Stomach (tissue), 4 donors: ENCODE results near the gene FXYD7.

Experiments used
- CTCF ChIP-seq, 7 experiments: fragments of 450-650 bp in 4 of 7; fragments of 200-600 bp in 3 of 7; sonication (generic) in 3 of 7; IDR thresholded peaks; one replicate each; pipeline ENCODE4 v1.5.1; 2016 to 2019; ENCODE audit warnings: antibody characterized with exemption in 7 of 7, control low read depth in 2 of 7, mild to moderate bottlenecking in 1 of 7
- EP300 ChIP-seq: sonication (generic); formaldehyde crosslinking; IDR thresholded peaks from one replicate; pipeline ENCODE4 v1.6.1; 2017; ENCODE audit warnings: antibody characterized with exemption
- POLR2A ChIP-seq, 4 donors: fragments of 450-650 bp; IDR thresholded peaks; one replicate each; pipeline ENCODE4 v1.6.1; 2016; ENCODE audit warnings: antibody characterized with exemption in 4 of 4, control low read depth in 2 of 4, mild to moderate bottlenecking in 1 of 4, moderate library complexity in 1 of 4
- POLR2AphosphoS5 ChIP-seq, 3 donors: sonication (generic); formaldehyde crosslinking; IDR thresholded peaks; one replicate each; pipeline ENCODE4 v1.6.1; 2016; ENCODE audit warnings: antibody characterized with exemption in 3 of 3

DNA sequence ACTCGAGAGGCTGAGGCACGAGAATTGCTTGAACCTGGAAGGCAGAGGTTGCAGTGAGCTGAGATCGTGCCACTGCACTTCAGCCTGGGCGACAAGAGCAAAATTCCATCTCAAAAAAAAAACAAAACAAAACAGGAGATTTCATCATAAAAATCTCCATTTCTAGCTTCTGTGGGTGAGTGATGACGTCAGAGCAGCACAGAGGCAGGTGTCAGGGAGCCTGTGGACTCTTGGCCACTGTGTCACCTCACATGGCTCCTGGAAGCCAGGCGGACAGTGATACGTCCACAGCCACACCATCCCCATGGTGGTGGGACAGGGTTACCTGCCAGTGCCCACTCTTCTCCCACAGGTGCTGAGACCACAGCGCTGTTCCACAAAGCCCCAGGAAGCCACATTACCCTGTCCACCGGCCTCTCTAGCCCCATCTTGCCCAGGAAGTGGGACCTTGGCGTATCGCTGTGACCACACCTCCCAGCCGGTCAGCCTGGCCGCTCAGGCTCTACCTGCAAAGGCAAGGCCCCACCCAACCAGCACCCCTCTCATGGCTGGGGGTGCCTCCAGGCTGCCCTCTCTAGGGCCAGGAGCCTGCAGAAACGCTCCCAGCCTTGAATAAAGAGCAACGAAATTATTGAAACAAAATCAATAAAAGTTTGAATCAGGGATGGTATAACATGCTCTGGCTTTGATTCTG, 29.9 kb upstream of the FXYD7 start:
- TF ChIP-seq POLR2AphosphoS5 (IDR thresholded peaks at IDR 0.05) (no peak), CTCF (IDR thresholded peaks at IDR 0.05) (no peak), POLR2A (IDR thresholded peaks at IDR 0.05) (no peak), EP300 (no peak)
